A549 treated with Hydrocortisone at 1 μM for 4 hours (cell line): Measurements from ENCODE around the gene GCNT1. TPM values are rescaled to one million over a fixed set of nuclear protein-coding genes. Genes with fewer than 3 reads are reported as not detected.

Experiments used
- total RNA-seq: library from RNA; stranded (reverse); fragments of 200-300 nt; extraction: Qiagen RNA extraction; gene quantifications from 5 replicates; pipeline ENCODE4 v1.2.3, GENCODE V29; 2022

The GCNT1 gene
- 2.1 to 4.8 TPM (median 4.0 TPM) in 5 replicates for total RNA-seq

DNA sequence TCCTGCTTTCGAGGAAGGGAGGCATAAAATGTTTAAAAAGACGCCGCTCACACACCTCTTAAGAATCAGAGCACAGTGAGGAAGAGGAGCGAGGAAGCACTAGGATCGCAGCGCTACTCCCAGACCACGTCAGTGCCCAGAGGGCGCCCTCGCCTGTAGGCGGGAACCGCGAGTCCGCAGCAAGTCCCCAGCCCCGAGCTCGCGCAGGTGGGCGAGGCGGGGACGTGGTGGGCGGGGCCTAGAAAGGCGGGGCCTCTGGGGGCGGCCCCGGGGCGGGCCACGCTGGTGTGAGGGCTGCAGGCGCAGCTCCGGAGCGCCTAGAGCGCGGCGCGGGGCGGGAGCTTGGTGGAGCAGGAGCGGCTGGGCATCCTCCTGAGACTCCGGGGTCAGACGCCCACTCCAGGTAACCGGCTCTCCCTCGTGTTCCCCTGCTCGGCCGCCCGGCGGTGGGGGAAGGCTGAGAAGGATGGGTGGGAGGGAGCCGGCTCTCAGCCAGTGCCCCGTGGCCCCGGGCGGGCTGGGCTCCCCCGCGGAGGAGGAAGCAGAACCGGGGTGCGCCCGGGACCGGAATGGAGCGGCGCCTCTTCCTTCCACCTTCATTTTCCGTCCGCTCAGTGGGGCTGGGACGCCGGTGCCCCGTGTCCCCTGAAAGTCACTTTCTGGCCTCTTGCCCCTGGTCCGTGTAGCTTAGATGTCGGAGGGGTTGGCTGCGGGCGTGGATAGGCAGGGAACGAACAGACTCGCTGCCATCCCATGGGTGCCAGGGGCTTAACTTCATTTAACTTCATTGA, at the start of gene GCNT1:
GCNT1 (plus strand) TSS at position 280 of the 791 bp plus-strand sequence. CDS start 43,200 bp downstream, outside the sequence.

Other genes with a start within 250 kb of the GCNT1 start
- 30.5 to 37.9 TPM (median 34.9 TPM) in 5 replicates for gene RFK, start 64.8 kb upstream of the GCNT1 start, total RNA-seq